C1 segment of cervical spinal cord (tissue), 14 donors: ENCODE results near the gene PDE4D.
"Not testable (repeated sequence)": the region's sequence is repeated elsewhere in the genome, so short reads cannot be mapped to it uniquely, and the experiment has no call there.

ENCODE experiments used
- DNase-seq, 14 donors: peaks; one replicate each; lab custom pipeline; 2025; lab: John Stamatoyannopoulos, UW

PDE4D gene

DNA sequence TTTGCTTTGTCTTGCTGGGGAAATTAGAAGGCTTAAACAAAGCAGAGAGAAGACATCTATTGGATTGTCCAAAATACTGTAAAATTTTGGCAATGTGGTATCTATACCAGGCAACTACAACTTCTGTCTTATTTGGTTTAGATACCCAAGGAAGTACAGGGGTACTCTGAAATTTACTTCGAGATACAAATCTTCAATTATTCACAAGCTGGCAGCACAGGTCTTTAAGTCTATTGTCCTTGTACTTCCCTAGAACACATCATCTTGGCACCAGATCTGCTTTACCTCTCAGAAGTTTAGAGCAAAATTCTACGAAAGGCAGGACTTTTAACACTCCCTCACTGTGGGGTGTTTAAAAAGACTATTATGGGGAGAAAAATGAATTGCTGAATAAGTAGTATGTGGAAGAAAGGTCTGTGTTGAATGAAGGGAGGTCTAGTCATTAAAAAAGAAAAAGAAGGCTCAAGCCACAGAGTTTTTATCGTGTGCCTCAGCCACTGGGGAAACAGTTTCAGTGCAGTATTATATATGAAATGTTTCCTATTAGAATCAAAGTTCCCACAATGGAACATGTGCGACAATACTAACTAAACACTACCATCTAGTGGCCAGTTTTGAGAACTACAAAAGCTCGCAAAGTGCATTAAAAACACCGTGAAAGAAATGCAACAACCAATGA is 93.7 kb downstream of the PDE4D start:
- DNase-seq: peak in 1 of 14 donors; percentile 4

- no peak for DNase-seq
Measured at GRCh38 chr5:59798862-59799667, 94.5 kb downstream of the PDE4D start.

DNA sequence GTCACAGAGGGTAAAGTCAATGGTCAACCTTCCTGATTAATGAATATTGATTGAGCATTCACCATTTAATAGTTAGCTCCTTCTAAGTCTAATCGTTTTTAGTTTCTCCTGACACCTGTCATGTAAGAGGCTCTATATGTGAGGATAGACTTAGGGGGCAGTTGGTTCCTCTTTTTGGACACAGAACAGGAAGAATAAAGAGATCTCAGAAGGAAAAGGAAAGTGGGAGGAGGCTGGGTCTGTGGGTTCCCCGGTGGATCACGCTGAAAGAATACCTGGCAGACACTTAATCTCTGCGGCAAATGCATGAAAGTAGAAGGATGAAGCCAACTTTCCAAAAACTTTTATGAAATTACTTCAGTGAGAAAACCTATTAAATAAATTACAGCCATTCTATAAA is 98.4 kb downstream of the PDE4D start:
- DNase-seq: no peak

DNA sequence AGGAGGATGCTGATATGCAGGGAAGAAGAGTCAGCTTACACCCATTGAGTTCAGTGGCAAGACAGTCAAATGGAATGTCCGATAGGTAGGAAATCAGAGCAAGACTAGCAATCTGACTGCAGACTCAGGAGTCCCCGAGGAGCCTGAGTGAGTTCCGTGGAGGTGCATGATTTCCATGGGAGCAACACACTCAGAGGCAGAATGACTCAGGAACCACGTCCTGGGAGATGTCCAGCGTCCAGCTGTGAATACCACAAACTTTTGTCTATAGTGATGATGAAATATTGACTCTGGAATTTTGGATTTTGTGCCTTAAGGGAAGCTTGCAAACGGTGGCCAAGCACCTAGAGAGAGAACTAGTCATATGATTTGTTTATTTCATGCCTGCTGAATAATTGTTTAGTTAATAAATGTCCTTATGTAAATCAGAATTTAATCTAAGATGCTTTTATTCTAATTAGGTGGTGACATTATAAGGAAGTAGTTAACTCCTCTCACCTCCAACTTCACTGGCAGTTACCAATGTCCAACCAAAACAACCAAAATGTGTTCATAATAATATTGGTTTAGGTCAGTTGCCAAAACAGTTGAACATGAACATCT is 100.4 kb downstream of the PDE4D start:
- DNase-seq: no peak

DNA sequence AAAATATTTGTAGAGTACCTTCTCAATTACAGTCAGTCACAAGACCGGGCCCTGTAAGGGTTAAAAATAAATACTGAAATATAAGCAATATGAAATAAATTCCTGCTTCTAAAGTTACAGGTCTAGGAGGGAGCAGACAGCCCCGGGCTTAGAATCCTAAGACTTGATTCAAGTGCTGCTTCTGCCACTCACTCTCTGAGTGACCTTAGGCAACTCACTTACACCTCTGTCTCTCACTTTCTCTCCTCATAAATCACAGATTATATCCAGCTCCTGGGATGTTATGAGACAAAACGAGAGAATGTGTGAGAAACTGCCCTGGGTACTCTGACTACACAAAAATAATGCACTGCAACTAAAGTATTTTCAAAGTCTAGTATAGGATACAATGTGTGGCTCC is 101.9 kb downstream of the PDE4D start:
- no peak for DNase-seq

DNA sequence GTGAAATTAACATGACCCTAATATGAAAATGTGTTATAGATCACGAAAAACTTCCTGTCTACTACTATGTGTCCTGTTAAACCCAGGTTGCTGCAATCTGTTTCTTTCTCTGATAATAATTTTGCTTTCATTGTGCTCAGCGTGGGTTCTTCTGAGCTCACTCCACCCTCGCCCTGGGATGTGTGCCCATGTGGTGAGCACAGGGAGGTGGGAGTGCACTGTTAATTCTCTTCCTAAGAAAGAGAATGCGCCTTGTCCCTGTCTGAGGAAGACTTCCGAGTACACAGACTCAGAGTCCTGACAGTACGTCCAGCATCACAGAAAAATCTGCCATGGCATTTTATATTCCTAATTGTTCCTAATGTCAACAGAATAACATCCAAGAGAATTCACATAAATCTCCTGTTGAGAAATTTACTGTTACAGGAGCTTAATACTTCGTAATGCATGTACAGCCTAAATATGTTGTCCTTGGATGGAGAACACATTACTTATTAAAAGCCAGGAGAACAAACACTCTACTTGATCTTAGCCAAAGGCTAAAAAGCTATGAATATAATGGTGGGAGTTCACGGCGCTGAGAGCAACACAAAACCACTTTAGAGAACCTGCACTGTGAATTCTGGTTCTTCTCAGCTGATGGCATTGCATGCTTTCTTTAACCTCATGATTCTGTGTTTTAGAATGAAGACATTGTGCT is 102.6 kb downstream of the PDE4D start:
- no peak for DNase-seq

GRCh38 chr5:59790376-59790775 is 103.2 kb downstream of the PDE4D start:
- DNase-seq: no peak

DNA sequence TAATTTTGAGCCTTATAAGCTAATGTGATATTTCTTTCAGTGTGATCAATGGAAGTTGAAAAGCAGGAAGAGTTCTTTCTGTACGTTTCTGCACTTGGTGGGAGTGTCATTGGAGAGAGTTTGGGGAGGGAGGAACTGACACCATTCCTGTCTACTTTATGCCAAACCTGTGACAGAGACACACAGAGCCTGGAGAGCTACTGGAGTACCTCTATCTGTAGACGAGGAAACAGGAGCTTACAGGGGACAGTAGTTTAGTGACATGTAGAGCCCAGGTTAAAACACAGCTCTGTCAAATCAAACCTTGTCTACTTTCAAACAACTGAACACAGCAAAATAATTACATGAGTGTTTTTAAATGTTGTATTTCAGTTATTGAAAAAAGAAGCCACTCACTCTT is 103.6 kb downstream of the PDE4D start:
- DNase-seq: no peak

GRCh38 chr5:59789197-59789596 is 104.3 kb downstream of the PDE4D start:
- no peak for DNase-seq

GRCh38 chr5:59786334-59786805 is 107.2 kb downstream of the PDE4D start:
- no peak for DNase-seq

DNA sequence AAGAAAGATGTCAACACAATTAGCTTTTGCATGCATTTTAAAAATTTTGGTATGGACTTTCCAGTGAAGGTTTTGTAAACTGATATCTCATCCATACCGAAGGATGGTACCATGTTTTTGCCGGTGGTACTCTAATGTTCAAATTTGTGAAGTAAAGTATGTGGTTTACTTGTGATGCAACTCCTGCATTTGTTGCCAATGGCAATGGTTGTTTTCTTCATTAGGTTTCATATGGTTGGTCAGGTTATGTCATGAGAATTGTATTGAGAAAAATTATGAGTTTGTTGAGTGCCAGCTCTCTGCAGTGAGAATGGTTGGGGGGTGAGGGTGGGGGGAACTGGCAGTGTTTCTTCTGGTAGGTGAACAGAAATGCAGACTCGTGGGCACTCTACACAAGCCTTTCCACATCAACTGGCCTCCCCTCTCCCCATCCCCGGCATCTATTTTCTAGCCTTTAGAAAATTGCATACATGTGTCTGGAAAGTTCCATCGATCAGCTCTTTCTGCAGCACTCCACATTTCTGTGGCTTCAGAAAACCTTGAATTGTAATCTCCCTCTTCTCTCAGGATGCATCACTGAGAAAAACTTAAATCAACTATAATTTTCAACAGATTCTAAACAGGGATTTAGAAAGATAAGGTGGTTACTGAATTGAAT is 107.7 kb downstream of the PDE4D start:
- no peak for DNase-seq

DNA sequence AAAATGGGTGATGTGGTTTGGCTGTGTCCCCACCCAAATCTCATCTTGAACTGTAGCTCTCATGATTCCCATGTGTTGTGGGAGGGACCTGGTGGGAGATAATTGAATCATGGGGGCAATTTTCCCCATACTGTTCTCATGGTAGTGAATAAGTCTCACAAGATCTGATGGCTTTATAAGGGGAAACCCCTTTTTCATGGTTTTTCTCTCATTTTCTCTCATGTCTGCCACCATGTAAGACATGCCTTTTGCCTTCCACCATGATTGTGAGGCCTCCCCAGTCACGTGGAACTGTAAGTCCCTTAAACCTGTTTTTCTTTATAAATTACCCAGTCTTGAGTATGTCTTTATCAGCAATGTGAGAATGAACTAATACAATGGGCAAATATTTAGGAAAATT is 108.8 kb downstream of the PDE4D start:
- DNase-seq: not testable (repeated sequence)

- DNase-seq: no peak
Measured at GRCh38 chr5:59783264-59783663, 110.3 kb downstream of the PDE4D start.

- no peak for DNase-seq
Measured at GRCh38 chr5:59782856-59783255, 110.7 kb downstream of the PDE4D start.

- DNase-seq: no peak
Measured at GRCh38 chr5:59779453-59779852, 114.1 kb downstream of the PDE4D start.

- no peak for DNase-seq
Measured at GRCh38 chr5:59777028-59777427, 116.5 kb downstream of the PDE4D start.

DNA sequence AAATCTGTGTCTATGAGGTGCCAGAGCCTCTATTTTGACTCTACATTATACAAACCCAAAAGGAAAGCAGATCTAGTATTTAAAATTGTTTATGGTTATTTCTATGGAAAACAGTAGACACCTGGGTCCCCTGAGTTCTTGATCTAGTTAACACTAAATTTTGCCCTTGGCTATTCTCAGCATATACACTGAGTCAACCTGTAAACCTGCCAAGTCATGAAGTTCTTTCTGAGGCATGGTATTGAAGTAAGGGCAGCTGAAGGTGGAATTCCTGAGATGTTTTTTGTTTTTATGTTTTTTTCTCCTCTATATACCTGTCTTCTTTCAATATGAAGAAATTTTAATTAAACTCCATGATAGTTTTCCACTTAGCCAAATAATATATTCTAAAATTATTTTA is 120.2 kb downstream of the PDE4D start:
- no peak for DNase-seq

DNA sequence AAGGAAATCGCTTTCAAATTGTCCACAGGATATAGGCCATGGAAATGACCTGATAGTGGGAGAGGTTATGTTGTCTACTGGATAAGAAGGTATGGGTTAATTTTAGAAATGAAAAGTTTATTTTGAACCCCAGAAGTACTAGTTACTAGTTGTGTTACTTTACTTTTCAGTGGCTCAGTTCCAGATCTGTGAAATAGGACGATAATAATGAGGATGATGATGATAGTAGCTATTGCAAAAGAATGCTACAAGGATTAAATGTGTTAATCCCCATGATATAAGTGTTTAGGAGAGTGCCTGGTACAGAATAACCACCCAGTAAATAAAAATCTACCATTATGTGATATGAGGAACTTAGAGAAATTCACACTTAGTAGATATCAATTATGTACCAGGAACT is 120.8 kb downstream of the PDE4D start:
- no peak for DNase-seq

GRCh38 chr5:59772206-59772605 is 121.3 kb downstream of the PDE4D start:
- DNase-seq: no peak

GRCh38 chr5:59770953-59771352 is 122.6 kb downstream of the PDE4D start:
- DNase-seq: no peak

- DNase-seq: no peak
Measured at GRCh38 chr5:59769832-59770231, 123.7 kb downstream of the PDE4D start.

- DNase-seq: no peak
Measured at GRCh38 chr5:59769041-59769360, 124.5 kb downstream of the PDE4D start.
